Brain microvascular endothelial cell (primary cell): ENCODE data around the gene WNT5A.

Experiments used
- DNase-seq: peaks from one replicate; pipeline ENCODE4 v3.0.0-alpha.2; 2020
- H3K27ac ChIP-seq: fragments of 250-450 bp; sonication (Bioruptor Pico); 2 replicates; pipeline ENCODE4 v1.5.1; 2020; ENCODE audit warnings: mild to moderate bottlenecking, moderate library complexity
- H3K27me3 ChIP-seq: fragments of 250-450 bp; sonication (Bioruptor Pico); replicated peaks from 2 replicates; pipeline ENCODE4 v1.5.1; 2020; ENCODE audit warnings: mild to moderate bottlenecking
- H3K36me3 ChIP-seq: fragments of 250-450 bp; sonication (Bioruptor Pico); replicated peaks from 2 replicates; pipeline ENCODE4 v1.5.1; 2020; ENCODE audit warnings: mild to moderate bottlenecking
- H3K4me3 ChIP-seq: 2 replicates; pipeline ENCODE4 v1.5.1; 2011; ENCODE audit warnings: low read depth, mild to moderate bottlenecking, control low read depth, low read length, moderate library complexity
- in situ Hi-C: cut with HindIII; loops from 2 replicates; pipeline ENCODE4 v1.10.0; 2017; ENCODE audit warnings: low sequenced_read_pairs, low pct_ligation_motif_present
- TF ChIP-seq, protein P1 (sequence below): IDR thresholded peaks from 2 replicates; pipeline ENCODE4 v1.5.1; 2011; ENCODE audit warnings: low read depth, mild to moderate bottlenecking, moderate library complexity, low read length, control low read depth, inconsistent platforms; ENCODE audit errors: missing control alignments

Gene WNT5A

DNA sequence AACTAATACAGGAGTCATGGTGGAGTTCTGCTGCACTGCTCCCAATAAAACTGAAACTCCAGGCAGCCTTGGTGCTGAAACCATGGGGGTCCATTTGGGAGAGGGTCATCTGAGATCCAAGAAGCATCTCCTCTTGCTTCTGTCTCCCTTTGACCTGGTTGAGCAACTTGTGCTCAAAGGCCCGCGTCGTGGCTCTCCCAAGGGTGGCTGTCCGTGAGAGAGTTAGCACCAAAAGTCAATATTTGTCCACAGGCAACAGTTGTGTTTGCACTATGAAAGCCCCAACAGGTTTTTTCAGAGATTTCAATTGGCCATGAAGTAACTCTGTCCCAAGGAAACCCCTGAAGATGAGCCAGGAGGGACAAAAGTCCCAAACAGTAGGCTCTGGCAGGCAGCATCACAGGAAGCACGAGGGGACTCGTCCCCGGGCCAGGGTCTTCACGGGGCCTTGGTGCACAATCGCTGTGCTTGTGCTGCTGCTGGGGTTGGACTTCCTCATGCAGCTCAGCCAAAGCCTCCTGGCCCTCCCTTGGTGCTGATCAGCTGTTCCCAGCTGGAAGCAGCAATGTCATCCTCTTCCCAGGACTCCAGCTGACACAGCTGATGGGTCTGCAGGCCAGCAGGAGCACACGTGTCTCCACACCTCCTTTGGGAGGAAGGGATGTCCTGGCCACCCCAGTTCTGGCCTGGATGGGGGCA is 39.4 kb upstream of the WNT5A start:
- in situ Hi-C loops, result no loop called here
- Histone ChIP-seq H3K27ac (no peak overlapping the region), H3K36me3 (no peaks in the 10 kb centered on the region), H3K4me3 (no peak overlapping the region), H3K27me3 (no peaks in the 10 kb centered on the region)
- DNase-seq, result no peak
- TF ChIP-seq, protein P1, sequence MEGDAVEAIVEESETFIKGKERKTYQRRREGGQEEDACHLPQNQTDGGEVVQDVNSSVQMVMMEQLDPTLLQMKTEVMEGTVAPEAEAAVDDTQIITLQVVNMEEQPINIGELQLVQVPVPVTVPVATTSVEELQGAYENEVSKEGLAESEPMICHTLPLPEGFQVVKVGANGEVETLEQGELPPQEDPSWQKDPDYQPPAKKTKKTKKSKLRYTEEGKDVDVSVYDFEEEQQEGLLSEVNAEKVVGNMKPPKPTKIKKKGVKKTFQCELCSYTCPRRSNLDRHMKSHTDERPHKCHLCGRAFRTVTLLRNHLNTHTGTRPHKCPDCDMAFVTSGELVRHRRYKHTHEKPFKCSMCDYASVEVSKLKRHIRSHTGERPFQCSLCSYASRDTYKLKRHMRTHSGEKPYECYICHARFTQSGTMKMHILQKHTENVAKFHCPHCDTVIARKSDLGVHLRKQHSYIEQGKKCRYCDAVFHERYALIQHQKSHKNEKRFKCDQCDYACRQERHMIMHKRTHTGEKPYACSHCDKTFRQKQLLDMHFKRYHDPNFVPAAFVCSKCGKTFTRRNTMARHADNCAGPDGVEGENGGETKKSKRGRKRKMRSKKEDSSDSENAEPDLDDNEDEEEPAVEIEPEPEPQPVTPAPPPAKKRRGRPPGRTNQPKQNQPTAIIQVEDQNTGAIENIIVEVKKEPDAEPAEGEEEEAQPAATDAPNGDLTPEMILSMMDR, result no peak

DNA sequence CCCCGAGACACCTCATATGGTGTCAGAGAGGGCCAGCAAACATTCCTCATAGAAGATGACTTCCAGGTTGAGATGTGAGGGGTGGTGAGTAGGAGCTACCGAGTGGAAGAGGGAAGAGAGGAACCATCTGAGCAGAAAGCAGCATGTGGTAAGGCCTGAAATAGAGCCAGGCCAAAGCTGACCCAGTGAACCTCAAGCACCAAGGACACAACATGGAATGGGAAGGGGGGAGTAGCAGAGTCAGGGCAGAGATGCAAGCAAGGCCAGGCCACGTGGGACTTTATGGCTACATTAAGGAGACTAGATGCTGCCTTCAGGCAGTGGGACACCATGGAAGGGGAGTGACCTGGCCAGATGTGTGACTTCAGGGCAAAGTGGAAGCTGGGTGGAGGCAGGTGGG is 38.3 kb upstream of the WNT5A start:
- in situ Hi-C loops, result no loop called here

DNA sequence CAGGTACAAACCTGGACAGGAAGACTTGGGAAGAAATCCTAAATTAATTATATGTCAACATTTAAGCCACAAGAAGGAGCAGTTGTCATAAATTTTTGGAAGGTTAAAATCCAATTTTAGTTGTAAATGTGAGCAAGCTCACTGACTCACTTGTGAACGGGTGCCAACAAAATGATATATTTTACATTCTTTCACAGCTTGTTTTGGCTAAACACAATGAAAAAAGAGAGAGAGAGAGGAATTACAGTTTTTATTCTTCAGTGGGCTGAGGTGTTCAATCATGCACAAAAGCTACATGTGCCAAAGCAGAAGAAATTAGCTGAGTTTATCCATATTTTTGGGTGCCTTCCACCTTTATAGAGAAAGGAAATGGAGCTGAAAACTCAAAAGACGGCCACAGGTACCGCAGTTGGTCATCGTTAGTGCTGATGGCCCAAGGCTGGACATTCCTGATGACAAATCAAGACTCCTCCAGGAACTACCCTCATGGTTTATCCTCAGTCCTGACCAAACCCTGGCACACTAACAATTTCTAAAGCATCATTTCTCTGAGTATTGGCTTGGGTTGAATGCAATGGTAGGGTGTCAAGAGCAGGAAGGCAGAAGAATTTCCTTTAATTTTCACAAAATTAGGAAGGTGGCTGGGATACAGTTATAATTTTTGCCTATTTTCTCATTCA is 37.6 kb upstream of the WNT5A start:
- Histone ChIP-seq H3K4me3 (no peak overlapping the region), H3K36me3 (no peaks in the 10 kb centered on the region), H3K27me3 (no peaks in the 10 kb centered on the region), H3K27ac (no peak overlapping the region)
- no peak for DNase-seq
- in situ Hi-C loops, result no loop called here
- TF ChIP-seq, protein P1, result no peak

More for the DNA sequence above, 38.3 kb upstream of the WNT5A start:
- Histone ChIP-seq H3K27ac (no peak overlapping the region), H3K36me3 (no peaks in the 10 kb centered on the region), H3K4me3 (no peak overlapping the region), H3K27me3 (no peaks in the 10 kb centered on the region)
- TF ChIP-seq, protein P1, result no peak
- DNase-seq, result no peak

DNA sequence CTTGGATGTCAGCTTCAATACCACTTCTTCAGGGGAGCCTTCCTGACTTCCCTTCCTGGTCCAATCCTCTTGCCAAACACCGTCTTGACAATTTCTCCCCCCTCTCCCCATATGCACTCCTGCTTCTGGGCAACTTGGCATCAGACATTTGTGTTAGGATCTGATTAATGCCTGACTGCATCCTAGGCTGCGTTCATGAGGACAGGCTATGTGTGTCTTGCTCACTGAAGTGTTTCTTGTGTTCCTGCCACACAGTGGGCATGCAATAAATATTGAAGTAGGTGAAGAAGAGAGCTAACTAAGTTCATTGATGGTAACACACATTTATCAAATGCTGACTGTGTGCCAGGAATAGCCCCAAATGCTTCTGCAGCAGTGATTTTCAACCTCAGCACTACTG is 36.4 kb upstream of the WNT5A start:
- DNase-seq, result no peak
- no peak overlapping the region for H3K27ac ChIP-seq
- in situ Hi-C loops, result no loop called here
- no peak overlapping the region for H3K4me3 ChIP-seq
- H3K27me3 ChIP-seq, result no peaks in the 10 kb centered on the region
- TF ChIP-seq, protein P1, result no peak
- no peaks in the 10 kb centered on the region for H3K36me3 ChIP-seq

DNA sequence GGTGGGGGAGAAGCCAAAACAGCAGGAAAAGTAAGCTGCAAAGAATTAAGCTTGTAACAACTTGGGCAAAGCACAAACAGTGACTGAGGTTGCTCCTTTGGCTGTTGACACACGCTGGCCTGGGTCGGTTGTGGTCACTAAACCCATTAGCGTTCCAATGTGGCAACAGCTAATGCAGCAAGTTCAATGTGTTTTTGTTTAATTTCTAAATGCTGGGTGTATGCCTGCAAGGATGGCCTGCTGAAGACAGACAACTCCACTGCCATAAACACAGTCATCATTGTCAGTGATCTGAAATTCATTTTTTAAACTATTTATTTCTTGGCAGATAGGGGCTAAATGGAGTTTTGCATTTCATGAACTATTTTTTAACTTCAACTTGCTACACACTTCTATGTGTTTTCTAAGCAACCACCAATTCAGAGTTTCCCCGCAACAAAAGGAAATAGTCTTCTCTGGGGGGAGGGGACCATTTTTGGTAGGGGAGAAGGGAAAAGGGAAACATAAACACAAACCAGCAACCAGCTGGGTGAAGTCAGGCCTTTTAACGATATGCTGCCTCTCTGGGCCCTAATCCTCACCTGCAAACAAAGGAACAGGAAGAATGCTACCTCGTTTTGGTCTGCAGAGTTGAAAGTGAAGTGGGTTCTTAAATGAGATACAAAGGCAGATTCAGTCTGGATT is 34.8 kb upstream of the WNT5A start:
- in situ Hi-C loops, result no loop called here
- Histone ChIP-seq H3K27ac (no peak overlapping the region), H3K4me3 (no peak overlapping the region), H3K27me3 (no peaks in the 10 kb centered on the region), H3K36me3 (no peaks in the 10 kb centered on the region)
- DNase-seq, result no peak
- TF ChIP-seq, protein P1, result no peak
